ENCODE data around the gene ERCC1. TPM values are rescaled to one million over a fixed set of nuclear protein-coding genes. Genes with fewer than 3 reads are reported as not detected.

The ERCC1 gene
- total and polyA plus RNA-seq, 2 of the 13 experiments (the other 11 are each of a cell fraction or from before 2014, with no cell fraction given) = 40.0 to 66.4 TPM

- TF ChIP-seq CBX2 (IDR thresholded peaks at IDR 0.05; ENCODE audit: low read depth, low read length) = no peak
- TF ChIP-seq CBX2 (CRISPR knock-in tag; IDR thresholded peaks at IDR 0.05; ENCODE audit: low read depth) = no peak
- 0 out of 2 replicates have a peak, but pooled peaks have one; percentile 39 for TF ChIP-seq ZNF430 (CRISPR knock-in tag; IDR thresholded peaks at IDR 0.05)
- TF ChIP-seq, protein P1, sequence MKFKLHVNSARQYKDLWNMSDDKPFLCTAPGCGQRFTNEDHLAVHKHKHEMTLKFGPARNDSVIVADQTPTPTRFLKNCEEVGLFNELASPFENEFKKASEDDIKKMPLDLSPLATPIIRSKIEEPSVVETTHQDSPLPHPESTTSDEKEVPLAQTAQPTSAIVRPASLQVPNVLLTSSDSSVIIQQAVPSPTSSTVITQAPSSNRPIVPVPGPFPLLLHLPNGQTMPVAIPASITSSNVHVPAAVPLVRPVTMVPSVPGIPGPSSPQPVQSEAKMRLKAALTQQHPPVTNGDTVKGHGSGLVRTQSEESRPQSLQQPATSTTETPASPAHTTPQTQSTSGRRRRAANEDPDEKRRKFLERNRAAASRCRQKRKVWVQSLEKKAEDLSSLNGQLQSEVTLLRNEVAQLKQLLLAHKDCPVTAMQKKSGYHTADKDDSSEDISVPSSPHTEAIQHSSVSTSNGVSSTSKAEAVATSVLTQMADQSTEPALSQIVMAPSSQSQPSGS (CRISPR knock-in tag; IDR thresholded peaks at IDR 0.05) = 0 out of 2 replicates have a peak, but pooled peaks have one; percentile 62
- TF ChIP-seq ZNF331 (CRISPR knock-in tag; IDR thresholded peaks at IDR 0.05) = peak; percentile 63; the same call in 1 of the 2 replicates
- TF ChIP-seq ZNF136 (CRISPR knock-in tag; IDR thresholded peaks at IDR 0.05; ENCODE audit: low read depth) = no peak
- peak; percentile 79 for TF ChIP-seq RXRB (CRISPR knock-in tag; IDR thresholded peaks at IDR 0.05; ENCODE audit: borderline replicate concordance)
- TF ChIP-seq U2AF1 (optimal IDR thresholded peaks at IDR 0.05; ENCODE audit: low read depth, low read length) = no peak
- TF ChIP-seq, protein P2, sequence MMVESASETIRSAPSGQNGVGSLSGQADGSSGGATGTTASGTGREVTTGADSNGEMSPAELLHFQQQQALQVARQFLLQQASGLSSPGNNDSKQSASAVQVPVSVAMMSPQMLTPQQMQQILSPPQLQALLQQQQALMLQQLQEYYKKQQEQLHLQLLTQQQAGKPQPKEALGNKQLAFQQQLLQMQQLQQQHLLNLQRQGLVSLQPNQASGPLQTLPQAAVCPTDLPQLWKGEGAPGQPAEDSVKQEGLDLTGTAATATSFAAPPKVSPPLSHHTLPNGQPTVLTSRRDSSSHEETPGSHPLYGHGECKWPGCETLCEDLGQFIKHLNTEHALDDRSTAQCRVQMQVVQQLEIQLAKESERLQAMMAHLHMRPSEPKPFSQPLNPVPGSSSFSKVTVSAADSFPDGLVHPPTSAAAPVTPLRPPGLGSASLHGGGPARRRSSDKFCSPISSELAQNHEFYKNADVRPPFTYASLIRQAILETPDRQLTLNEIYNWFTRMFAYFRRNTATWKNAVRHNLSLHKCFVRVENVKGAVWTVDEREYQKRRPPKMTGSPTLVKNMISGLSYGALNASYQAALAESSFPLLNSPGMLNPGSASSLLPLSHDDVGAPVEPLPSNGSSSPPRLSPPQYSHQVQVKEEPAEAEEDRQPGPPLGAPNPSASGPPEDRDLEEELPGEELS (CRISPR knock-in tag; IDR thresholded peaks at IDR 0.05) = peak; percentile 74
- TF ChIP-seq NRL (CRISPR knock-in tag; IDR thresholded peaks at IDR 0.05; ENCODE audit: borderline replicate concordance) = peak; percentile 40; the same call in 1 of the 2 replicates
- TF ChIP-seq, protein P3, sequence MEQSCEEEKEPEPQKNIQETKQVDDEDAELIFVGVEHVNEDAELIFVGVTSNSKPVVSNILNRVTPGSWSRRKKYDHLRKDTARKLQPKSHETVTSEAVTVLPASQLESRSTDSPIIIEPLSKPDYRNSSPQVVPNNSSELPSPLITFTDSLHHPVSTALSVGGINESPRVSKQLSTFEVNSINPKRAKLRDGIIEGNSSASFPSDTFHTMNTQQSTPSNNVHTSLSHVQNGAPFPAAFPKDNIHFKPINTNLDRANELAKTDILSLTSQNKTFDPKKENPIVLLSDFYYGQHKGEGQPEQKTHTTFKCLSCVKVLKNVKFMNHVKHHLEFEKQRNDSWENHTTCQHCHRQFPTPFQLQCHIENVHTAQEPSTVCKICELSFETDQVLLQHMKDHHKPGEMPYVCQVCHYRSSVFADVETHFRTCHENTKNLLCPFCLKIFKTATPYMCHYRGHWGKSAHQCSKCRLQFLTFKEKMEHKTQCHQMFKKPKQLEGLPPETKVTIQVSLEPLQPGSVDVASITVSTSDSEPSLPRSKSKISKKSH (CRISPR knock-in tag; IDR thresholded peaks at IDR 0.05; ENCODE audit: borderline replicate concordance) = no peak
- 0 out of 2 replicates have a peak, but pooled peaks have one; percentile 38 for TF ChIP-seq ZNF354B (CRISPR knock-in tag; IDR thresholded peaks at IDR 0.05)
- peak; percentile 79 for TF ChIP-seq THRA (CRISPR knock-in tag; IDR thresholded peaks at IDR 0.05; ENCODE audit: borderline replicate concordance)
- no peak for TF ChIP-seq HOXA7 (CRISPR knock-in tag; IDR thresholded peaks at IDR 0.05)
- 0 out of 2 replicates have a peak, but pooled peaks have one; percentile 55 for TF ChIP-seq ZNF335 (CRISPR knock-in tag; IDR thresholded peaks at IDR 0.05)
These were observed 20.0 kb upstream of the ERCC1 start (continued) for GRCh38 chr19:45443462-45444317.
